Fibroblast of lung (primary cell): ENCODE results near the gene ZNF556. TPM values are rescaled to one million over a fixed set of nuclear protein-coding genes. Genes with fewer than 3 reads are reported as not detected.

Experiments
- DNase-seq, 2 donors: peaks; one replicate each; pipeline versions ENCODE4 v3.0.0 to v3.0.0-alpha.2; 2010; ENCODE audit warnings: low read depth in 2 of 2
- H2AFZ ChIP-seq: 2 replicates; pipeline ENCODE4 v1.5.1; 2012; ENCODE audit warnings: low read length, control low read depth, inconsistent platforms
- H3K27ac ChIP-seq: 2 replicates; pipeline ENCODE4 v1.5.1; 2011; ENCODE audit warnings: low read length, control low read depth; ENCODE audit not compliant: insufficient read depth
- H3K27me3 ChIP-seq: 2 replicates; pipeline ENCODE4 v1.5.1; 2011; ENCODE audit warnings: mild to moderate bottlenecking, low read length; ENCODE audit not compliant: control insufficient read depth, insufficient read depth
- H3K36me3 ChIP-seq: 2 replicates; pipeline ENCODE4 v1.5.1; 2011; ENCODE audit warnings: low read length; ENCODE audit not compliant: control insufficient read depth, insufficient read depth
- H3K4me1 ChIP-seq: 2 replicates; pipeline ENCODE4 v1.5.1; 2011; ENCODE audit warnings: low read length; ENCODE audit not compliant: control insufficient read depth, insufficient read depth; ENCODE audit errors: extremely low read depth
- H3K4me2 ChIP-seq: 2 replicates; pipeline ENCODE4 v1.5.1; 2011; ENCODE audit warnings: low read length, control low read depth; ENCODE audit not compliant: insufficient read depth; ENCODE audit errors: extremely low read depth
- H3K4me3 ChIP-seq, 4 experiments: fragments of 200-600 bp in 1 of 4; sonication (generic) in 1 of 4; replicated peaks in 1 of 4; 2 replicates each; pipeline ENCODE4 v1.5.1; 2011 to 2016; ENCODE audit warnings: low read length in 4 of 4, low read depth in 3 of 4, mild to moderate bottlenecking in 3 of 4, control low read depth in 2 of 4, inconsistent platforms in 1 of 4, mixed read lengths in 1 of 4; ENCODE audit not compliant: insufficient read depth in 1 of 4; ENCODE audit errors: control extremely low read depth in 1 of 4
- H3K79me2 ChIP-seq: 2 replicates; pipeline ENCODE4 v1.5.1; 2012; ENCODE audit warnings: mild to moderate bottlenecking, low read length, inconsistent platforms; ENCODE audit not compliant: control insufficient read depth, insufficient read depth
- H3K9ac ChIP-seq: 2 replicates; pipeline ENCODE4 v1.5.1; 2011; ENCODE audit warnings: mild to moderate bottlenecking, low read length, control low read depth; ENCODE audit not compliant: insufficient read depth
- H3K9me3 ChIP-seq: 2 replicates; pipeline ENCODE4 v1.5.1; 2012; ENCODE audit warnings: low read depth, low read length; ENCODE audit not compliant: control insufficient read depth, insufficient read depth
- H4K20me1 ChIP-seq: 2 replicates; pipeline ENCODE4 v1.5.1; 2011; ENCODE audit warnings: low read length; ENCODE audit not compliant: control insufficient read depth, insufficient read depth; ENCODE audit errors: extremely low read depth
- CTCF ChIP-seq, 2 donors: IDR thresholded peaks in 1 of 2; conservative IDR thresholded peaks in 1 of 2; 1 replicate in 1 of 2; 2 replicates in 1 of 2; pipeline ENCODE4 v1.5.1; 2011 to 2012; ENCODE audit warnings: low read length in 2 of 2, control low read depth in 1 of 2, inconsistent platforms in 1 of 2, low read depth in 1 of 2, mild to moderate bottlenecking in 1 of 2
- EZH2 ChIP-seq: IDR thresholded peaks from 2 replicates; pipeline ENCODE4 v1.5.1; 2012; ENCODE audit warnings: low read length, control low read depth, mild to moderate bottlenecking; ENCODE audit errors: missing control alignments
- polyA plus RNA-seq, 2 donors: library from polyadenylated mRNA; depleted of rRNA in 1 of 2; stranded (reverse) in 1 of 2; unstranded in 1 of 2; fragments of >200 nt; gene quantifications; 2 replicates each; pipeline ENCODE4 v1.2.1, GENCODE V29; 2011 to 2012; ENCODE audit warnings: missing spikeins in 1 of 2
- total RNA-seq: library from RNA; depleted of rRNA; stranded (reverse); fragments of >200 nt; gene quantifications from 2 replicates; pipeline ENCODE4 v1.2.1, GENCODE V29; 2014

The ZNF556 gene
- total and polyA plus RNA-seq, 2 donors (not counting 1 experiment from before 2014, with no cell fraction given): 0.09 to 0.17 TPM

GRCh38 chr19:2923510-2923909 lies 56.4 kb downstream of the ZNF556 start:
- no peak overlapping the region for H3K4me3 ChIP-seq
- H3K9ac ChIP-seq: no peak overlapping the region
- DNase-seq: peak; percentile 30 to 51
- H3K79me2 ChIP-seq: no peaks in the 10 kb centered on the region
- H2AFZ ChIP-seq: no peak overlapping the region
- no peaks in the 10 kb centered on the region for H3K4me1 ChIP-seq
- no peak overlapping the region for H3K4me2 ChIP-seq
- no peaks in the 10 kb centered on the region for H4K20me1 ChIP-seq
- H3K36me3 ChIP-seq: no peaks in the 10 kb centered on the region
- no peaks in the 10 kb centered on the region for H3K27me3 ChIP-seq
- no peak for TF ChIP-seq CTCF (conservative IDR thresholded peaks at IDR 0.05 in 1 of 2, IDR thresholded peaks at IDR 0.05 in 1 of 2; ENCODE audit: low read depth in 1 of 2, low read length in 2 of 2)
- no peak for TF ChIP-seq EZH2
- H3K27ac ChIP-seq: no peak overlapping the region
- peaks cover 2% of the 10 kb centered on the region for H3K9me3 ChIP-seq

- H3K9me3 ChIP-seq: no peaks in the 10 kb centered on the region
- no peak overlapping the region for H3K4me3 ChIP-seq
- no peaks in the 10 kb centered on the region for H3K79me2 ChIP-seq
- no peak overlapping the region for H3K9ac ChIP-seq
- DNase-seq: no peak
- no peak overlapping the region for H2AFZ ChIP-seq
- no peaks in the 10 kb centered on the region for H3K27me3 ChIP-seq
- no peaks in the 10 kb centered on the region for H3K36me3 ChIP-seq
- H3K27ac ChIP-seq: no peak overlapping the region
- no peaks in the 10 kb centered on the region for H4K20me1 ChIP-seq
- TF ChIP-seq EZH2 (no peak), CTCF (conservative IDR thresholded peaks at IDR 0.05 in 1 of 2, IDR thresholded peaks at IDR 0.05 in 1 of 2; ENCODE audit: low read depth in 1 of 2, low read length in 2 of 2) (no peak)
- no peak overlapping the region for H3K4me2 ChIP-seq
- no peaks in the 10 kb centered on the region for H3K4me1 ChIP-seq
Measured at GRCh38 chr19:2926341-2927031, 59.4 kb downstream of the ZNF556 start.

- no peaks in the 10 kb centered on the region for H3K79me2 ChIP-seq
- no peaks in the 10 kb centered on the region for H3K27me3 ChIP-seq
- no peaks in the 10 kb centered on the region for H4K20me1 ChIP-seq
- H3K9ac ChIP-seq: no peak overlapping the region
- H3K4me3 ChIP-seq: no peak overlapping the region
- TF ChIP-seq CTCF (conservative IDR thresholded peaks at IDR 0.05 in 1 of 2, IDR thresholded peaks at IDR 0.05 in 1 of 2; ENCODE audit: low read depth in 1 of 2, low read length in 2 of 2) (no peak), EZH2 (no peak)
- no peak for DNase-seq
- H3K27ac ChIP-seq: no peak overlapping the region
- no peaks in the 10 kb centered on the region for H3K36me3 ChIP-seq
- no peak overlapping the region for H2AFZ ChIP-seq
- no peaks in the 10 kb centered on the region for H3K9me3 ChIP-seq
- no peak overlapping the region for H3K4me2 ChIP-seq
- H3K4me1 ChIP-seq: no peaks in the 10 kb centered on the region
Measured at GRCh38 chr19:2927032-2927430, 59.9 kb downstream of the ZNF556 start.

Other genes with a start within 250 kb of the ZNF556 start
- 0.51 and 0.83 TPM in 2 replicates for gene GNG7, start 164.6 kb upstream of the ZNF556 start, total RNA-seq
- gene GNG7, start 164.6 kb upstream of the ZNF556 start, polyA plus RNA-seq: 0.27 and 0.32 TPM in 2 replicates
- 11.3 and 19.0 TPM in 2 replicates for gene DIRAS1, start 146.0 kb upstream of the ZNF556 start, total RNA-seq
- 5.2 and 7.3 TPM in 2 replicates for gene DIRAS1, start 146.0 kb upstream of the ZNF556 start, polyA plus RNA-seq
- gene SLC39A3, start 127.3 kb upstream of the ZNF556 start, total RNA-seq: 27.7 and 28.2 TPM in 2 replicates
- 23.9 and 29.9 TPM in 2 replicates for gene SLC39A3, start 127.3 kb upstream of the ZNF556 start, polyA plus RNA-seq
- gene SGTA, start 84.1 kb upstream of the ZNF556 start, total RNA-seq: 24.1 and 26.8 TPM in 2 replicates
- gene SGTA, start 84.1 kb upstream of the ZNF556 start, polyA plus RNA-seq: 33.4 and 56.0 TPM in 2 replicates
- gene THOP1, start 81.8 kb upstream of the ZNF556 start, total RNA-seq: 28.8 and 49.5 TPM in 2 replicates
- 23.6 and 48.1 TPM in 2 replicates for gene THOP1, start 81.8 kb upstream of the ZNF556 start, polyA plus RNA-seq
- 4.9 and 5.8 TPM in 2 replicates for gene ZNF554, start 47.5 kb upstream of the ZNF556 start, total RNA-seq
- 1.0 and 2.0 TPM in 2 replicates for gene ZNF554, start 47.5 kb upstream of the ZNF556 start, polyA plus RNA-seq
- 4.6 and 5.9 TPM in 2 replicates for gene ZNF555, start 25.9 kb upstream of the ZNF556 start, total RNA-seq
- gene ZNF555, start 25.9 kb upstream of the ZNF556 start, polyA plus RNA-seq: 3.8 and 5.0 TPM in 2 replicates
- 4.1 and 5.3 TPM in 2 replicates for gene ZNF57, start 33.6 kb downstream of the ZNF556 start, total RNA-seq
- gene ZNF57, start 33.6 kb downstream of the ZNF556 start, polyA plus RNA-seq: 2.2 and 2.8 TPM in 2 replicates
- gene ZNF77, start 77.6 kb downstream of the ZNF556 start, total RNA-seq: 3.9 and 5.0 TPM in 2 replicates
- 3.3 and 4.0 TPM in 2 replicates for gene ZNF77, start 77.6 kb downstream of the ZNF556 start, polyA plus RNA-seq
- gene TLE6, start 110.2 kb downstream of the ZNF556 start, total RNA-seq: 0.51 and 1.7 TPM in 2 replicates
- gene TLE6, start 110.2 kb downstream of the ZNF556 start, polyA plus RNA-seq: 0.24 and 0.56 TPM in 2 replicates
- 3.8 and 4.9 TPM in 2 replicates for gene TLE2, start 161.9 kb downstream of the ZNF556 start, total RNA-seq
- 0.90 and 1.8 TPM in 2 replicates for gene TLE2, start 161.9 kb downstream of the ZNF556 start, polyA plus RNA-seq
- gene TLE5, start 195.2 kb downstream of the ZNF556 start, total RNA-seq: 111 and 173 TPM in 2 replicates
- gene TLE5, start 195.2 kb downstream of the ZNF556 start, polyA plus RNA-seq: 319 and 328 TPM in 2 replicates
- 40.8 and 46.2 TPM in 2 replicates for gene GNA11, start 227.0 kb downstream of the ZNF556 start, total RNA-seq
- gene GNA11, start 227.0 kb downstream of the ZNF556 start, polyA plus RNA-seq: 43.7 and 61.4 TPM in 2 replicates